SK-N-SH (cell line): ENCODE results near the gene DGKI.

Experiments
- CTCF ChIP-seq: fragments of 200-600 bp; sonication (generic); IDR thresholded peaks from 2 replicates; pipeline ENCODE4 v1.6.1; 2017; ENCODE audit warnings: antibody characterized with exemption, mild to moderate bottlenecking, moderate library complexity
- ELF1 ChIP-seq: IDR thresholded peaks from 2 replicates; pipeline ENCODE4 v1.4.0; 2012
- EP300 ChIP-seq, 2 experiments: IDR thresholded peaks; 2 replicates each; pipeline versions ENCODE4 v1.4.0 to v1.6.1; 2012; ENCODE audit warnings: borderline replicate concordance in 1 of 2, low read depth in 1 of 2, low read length in 1 of 2
- EZH2phosphoT487 ChIP-seq: fragments of 200-600 bp; sonication (generic); IDR thresholded peaks from 2 replicates; pipeline ENCODE4 v1.6.1; 2017; ENCODE audit warnings: low read depth, mixed run types, mild to moderate bottlenecking, antibody characterized with exemption, moderate library complexity, borderline replicate concordance
- GABPA ChIP-seq: IDR thresholded peaks from 2 replicates; pipeline ENCODE4 v1.4.0; 2012; ENCODE audit warnings: low read depth, mild to moderate bottlenecking
- PBX3 ChIP-seq: IDR thresholded peaks from 2 replicates; pipeline ENCODE4; 2012
- POLR2AphosphoS5 ChIP-seq: IDR thresholded peaks from 2 replicates; pipeline ENCODE4 v1.6.1; 2012; ENCODE audit warnings: low read depth, low read length
- RXRA ChIP-seq: IDR thresholded peaks from 2 replicates; pipeline ENCODE4 v1.4.0; 2012; ENCODE audit warnings: low read depth, mild to moderate bottlenecking, borderline replicate concordance
- TAF1 ChIP-seq: IDR thresholded peaks from 2 replicates; pipeline ENCODE4 v1.6.1; 2012; ENCODE audit warnings: low read depth, mild to moderate bottlenecking, low read length, moderate library complexity, borderline replicate concordance
- YY1 ChIP-seq: IDR thresholded peaks from 2 replicates; pipeline ENCODE4 v1.4.0; 2012; ENCODE audit warnings: low read depth, mild to moderate bottlenecking
- TF ChIP-seq, protein P1 (sequence below): IDR thresholded peaks from 2 replicates; pipeline ENCODE4 v1.4.0; 2012; ENCODE audit warnings: low read depth, borderline replicate concordance
- TF ChIP-seq, protein P2 (sequence below): IDR thresholded peaks from 2 replicates; pipeline ENCODE4 v1.6.1; 2012; ENCODE audit warnings: mild to moderate bottlenecking, low read depth, low read length, moderate library complexity
- TF ChIP-seq, protein P3 (sequence below): fragments of 150-350 bp; IDR thresholded peaks from 2 replicates; pipeline ENCODE4 v1.6.1; 2017; ENCODE audit warnings: antibody characterized with exemption, low read length, low read depth, borderline replicate concordance

DNA sequence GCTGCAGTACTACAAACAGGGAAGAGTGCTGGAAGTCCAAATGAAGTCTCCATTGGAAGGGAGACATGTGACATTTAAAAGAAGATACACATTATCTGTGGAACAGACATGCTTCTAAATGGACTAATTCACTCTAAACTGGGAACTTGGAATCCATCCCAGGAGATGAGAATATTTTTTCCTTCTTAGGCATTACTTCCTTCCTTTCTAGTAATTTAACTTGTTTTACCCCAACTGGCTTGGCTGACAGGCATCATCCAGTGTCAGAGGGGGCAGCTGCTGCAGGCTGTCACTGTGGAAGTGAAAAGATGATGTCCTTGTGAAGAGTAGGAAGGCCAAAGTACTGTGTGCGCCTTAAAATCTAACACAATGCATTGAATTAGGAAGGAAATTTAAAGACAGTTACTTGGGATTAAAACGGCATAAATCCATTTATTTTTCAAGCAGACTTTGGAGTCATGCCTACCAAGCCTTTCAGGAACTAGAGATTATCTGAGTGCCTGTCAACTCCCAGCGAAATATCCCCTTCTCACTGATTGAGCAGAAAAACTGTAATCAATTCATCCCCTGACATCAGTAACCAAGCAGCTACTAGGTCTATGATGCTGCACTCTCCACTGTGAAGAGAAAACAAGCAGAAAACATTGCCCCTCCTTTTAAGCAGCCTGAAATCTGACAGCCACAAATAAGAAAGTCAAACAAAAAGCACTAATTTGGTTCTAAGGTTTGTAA, 161.2 kb downstream of the DGKI start:
- TF ChIP-seq, protein P1, sequence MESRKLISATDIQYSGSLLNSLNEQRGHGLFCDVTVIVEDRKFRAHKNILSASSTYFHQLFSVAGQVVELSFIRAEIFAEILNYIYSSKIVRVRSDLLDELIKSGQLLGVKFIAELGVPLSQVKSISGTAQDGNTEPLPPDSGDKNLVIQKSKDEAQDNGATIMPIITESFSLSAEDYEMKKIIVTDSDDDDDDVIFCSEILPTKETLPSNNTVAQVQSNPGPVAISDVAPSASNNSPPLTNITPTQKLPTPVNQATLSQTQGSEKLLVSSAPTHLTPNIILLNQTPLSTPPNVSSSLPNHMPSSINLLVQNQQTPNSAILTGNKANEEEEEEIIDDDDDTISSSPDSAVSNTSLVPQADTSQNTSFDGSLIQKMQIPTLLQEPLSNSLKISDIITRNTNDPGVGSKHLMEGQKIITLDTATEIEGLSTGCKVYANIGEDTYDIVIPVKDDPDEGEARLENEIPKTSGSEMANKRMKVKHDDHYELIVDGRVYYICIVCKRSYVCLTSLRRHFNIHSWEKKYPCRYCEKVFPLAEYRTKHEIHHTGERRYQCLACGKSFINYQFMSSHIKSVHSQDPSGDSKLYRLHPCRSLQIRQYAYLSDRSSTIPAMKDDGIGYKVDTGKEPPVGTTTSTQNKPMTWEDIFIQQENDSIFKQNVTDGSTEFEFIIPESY, result no peak
- TF ChIP-seq ELF1 (no peak), PBX3 (0 out of 2 replicates have a peak, but pooled peaks have one; percentile 9), CTCF (no peak), TAF1 (no peak), POLR2AphosphoS5 (no peak), YY1 (no peak), EP300 (IDR thresholded peaks at IDR 0.05; ENCODE audit: borderline replicate concordance in 1 of 2, low read depth in 1 of 2, low read length in 1 of 2) (no peak), EZH2phosphoT487 (no peak), GABPA (no peak), RXRA (no peak)
- TF ChIP-seq, protein P2, sequence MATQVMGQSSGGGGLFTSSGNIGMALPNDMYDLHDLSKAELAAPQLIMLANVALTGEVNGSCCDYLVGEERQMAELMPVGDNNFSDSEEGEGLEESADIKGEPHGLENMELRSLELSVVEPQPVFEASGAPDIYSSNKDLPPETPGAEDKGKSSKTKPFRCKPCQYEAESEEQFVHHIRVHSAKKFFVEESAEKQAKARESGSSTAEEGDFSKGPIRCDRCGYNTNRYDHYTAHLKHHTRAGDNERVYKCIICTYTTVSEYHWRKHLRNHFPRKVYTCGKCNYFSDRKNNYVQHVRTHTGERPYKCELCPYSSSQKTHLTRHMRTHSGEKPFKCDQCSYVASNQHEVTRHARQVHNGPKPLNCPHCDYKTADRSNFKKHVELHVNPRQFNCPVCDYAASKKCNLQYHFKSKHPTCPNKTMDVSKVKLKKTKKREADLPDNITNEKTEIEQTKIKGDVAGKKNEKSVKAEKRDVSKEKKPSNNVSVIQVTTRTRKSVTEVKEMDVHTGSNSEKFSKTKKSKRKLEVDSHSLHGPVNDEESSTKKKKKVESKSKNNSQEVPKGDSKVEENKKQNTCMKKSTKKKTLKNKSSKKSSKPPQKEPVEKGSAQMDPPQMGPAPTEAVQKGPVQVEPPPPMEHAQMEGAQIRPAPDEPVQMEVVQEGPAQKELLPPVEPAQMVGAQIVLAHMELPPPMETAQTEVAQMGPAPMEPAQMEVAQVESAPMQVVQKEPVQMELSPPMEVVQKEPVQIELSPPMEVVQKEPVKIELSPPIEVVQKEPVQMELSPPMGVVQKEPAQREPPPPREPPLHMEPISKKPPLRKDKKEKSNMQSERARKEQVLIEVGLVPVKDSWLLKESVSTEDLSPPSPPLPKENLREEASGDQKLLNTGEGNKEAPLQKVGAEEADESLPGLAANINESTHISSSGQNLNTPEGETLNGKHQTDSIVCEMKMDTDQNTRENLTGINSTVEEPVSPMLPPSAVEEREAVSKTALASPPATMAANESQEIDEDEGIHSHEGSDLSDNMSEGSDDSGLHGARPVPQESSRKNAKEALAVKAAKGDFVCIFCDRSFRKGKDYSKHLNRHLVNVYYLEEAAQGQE, result no peak
- TF ChIP-seq, protein P3, sequence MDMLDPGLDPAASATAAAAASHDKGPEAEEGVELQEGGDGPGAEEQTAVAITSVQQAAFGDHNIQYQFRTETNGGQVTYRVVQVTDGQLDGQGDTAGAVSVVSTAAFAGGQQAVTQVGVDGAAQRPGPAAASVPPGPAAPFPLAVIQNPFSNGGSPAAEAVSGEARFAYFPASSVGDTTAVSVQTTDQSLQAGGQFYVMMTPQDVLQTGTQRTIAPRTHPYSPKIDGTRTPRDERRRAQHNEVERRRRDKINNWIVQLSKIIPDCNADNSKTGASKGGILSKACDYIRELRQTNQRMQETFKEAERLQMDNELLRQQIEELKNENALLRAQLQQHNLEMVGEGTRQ, result no peak
